Measurements from ENCODE around the gene EXT2. TPM values are rescaled to one million over a fixed set of nuclear protein-coding genes. Genes with fewer than 3 reads are reported as not detected.

The EXT2 gene
- total and polyA plus RNA-seq, 2 of the 13 experiments (the other 11 are each of a cell fraction or from before 2014, with no cell fraction given): 61.5 to 68.7 TPM

DNA sequence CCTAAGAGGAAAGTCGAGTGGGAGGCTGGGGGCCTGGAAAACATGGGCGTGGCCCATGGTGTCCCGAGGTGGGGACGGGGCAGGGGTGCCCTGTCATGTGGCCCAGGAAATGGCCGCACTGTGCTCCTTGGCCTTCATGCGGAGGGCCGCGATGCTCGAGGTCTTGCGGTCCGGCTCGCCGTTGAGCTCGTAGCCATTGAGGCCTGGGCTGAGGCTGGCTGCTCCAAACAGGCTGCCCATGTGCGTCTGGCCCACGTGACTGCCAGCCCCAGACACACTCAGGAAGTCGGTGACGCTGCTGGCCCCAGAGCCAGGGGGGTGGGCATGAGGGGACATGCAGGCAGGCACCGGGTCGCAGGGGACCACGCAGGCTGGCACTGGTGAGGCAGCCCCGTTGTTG lies 169.3 kb downstream of the EXT2 start:
- Histone ChIP-seq H3K9me3 (ENCODE audit: low read length) (no peaks in the 10 kb centered on the region), H3K9ac (ENCODE audit: insufficient read depth, low read depth, low read length) (no peak overlapping the region), H3K4me2 (ENCODE audit: low read depth, low read length) (no peak overlapping the region), H3K27ac (ENCODE audit: extremely low read length, insufficient read depth, low read length) (no peak overlapping the region), H3K36me3 (replicated peaks in 1 of 2; ENCODE audit: control insufficient read depth in 1 of 2, insufficient read depth in 2 of 2, low read length in 2 of 2) (no peaks in the 10 kb centered on the region), H4K20me1 (ENCODE audit: insufficient read depth, low read length) (no peaks in the 10 kb centered on the region), H3K27me3 (ENCODE audit: control insufficient read depth in 1 of 2, insufficient read depth in 2 of 2, low read length in 2 of 2) (peaks cover 1 to 4% of the 10 kb centered on the region in 2 experiments; a peak in 3 of 5 replicates), H3K4me3 (replicated peaks in 1 of 3; ENCODE audit: insufficient read depth in 1 of 3, low read depth in 2 of 3, low read length in 3 of 3) (no peak overlapping the region), H3K79me2 (ENCODE audit: insufficient read depth, low read length) (no peaks in the 10 kb centered on the region), H3K4me1 (ENCODE audit: insufficient read depth, low read length) (peaks cover 19% of the 10 kb centered on the region), H2AFZ (ENCODE audit: low read length) (no peak overlapping the region)
- no TSS peak for BruUV-seq (replicated peaks)
- in situ Hi-C loops (cut with HindIII; ENCODE audit: extremely low pct_ligation_motif_present, low pct_unique_long_range_greater_than_20kb): no loop called here
- CTCF ChIA-PET (ENCODE audit: low intra/inter-chr PET ratio, low total read pairs): no interaction called here
- intact Hi-C loops (cut with micrococcal nuclease; ENCODE audit: unreplicated experiment): no loop called here
- DNase-seq (ENCODE audit: low spot score): no peak
- 56% methylated on average over 6 of the region's 22 CpGs for WGBS (ENCODE audit: low lambda C conversion rate)
- TF ChIP-seq MAFF (IDR thresholded peaks at IDR 0.05; ENCODE audit: low read depth, low read length) (no peak), ZMAT3 (CRISPR knock-in tag; conservative IDR thresholded peaks at IDR 0.05) (no peak), ZC3H4 (CRISPR knock-in tag; IDR thresholded peaks at IDR 0.05; ENCODE audit: borderline replicate concordance) (no peak), NCOA2 (CRISPR knock-in tag; IDR thresholded peaks at IDR 0.05) (no peak), CEBPG (CRISPR knock-in tag; IDR thresholded peaks at IDR 0.05) (no peak), DNMT1 (CRISPR knock-in tag; IDR thresholded peaks at IDR 0.05) (no peak), ZNF619 (CRISPR knock-in tag; IDR thresholded peaks at IDR 0.05) (no peak), ZBTB7B (CRISPR knock-in tag; IDR thresholded peaks at IDR 0.05) (no peak), SOX13 (IDR thresholded peaks at IDR 0.05) (no peak), SOX13 (CRISPR knock-in tag; conservative IDR thresholded peaks at IDR 0.05 in 1 of 2, IDR thresholded peaks at IDR 0.05 in 1 of 2) (no peak), NR3C1 (CRISPR knock-in tag; IDR thresholded peaks at IDR 0.05) (no peak)
- TF ChIP-seq, protein P1, sequence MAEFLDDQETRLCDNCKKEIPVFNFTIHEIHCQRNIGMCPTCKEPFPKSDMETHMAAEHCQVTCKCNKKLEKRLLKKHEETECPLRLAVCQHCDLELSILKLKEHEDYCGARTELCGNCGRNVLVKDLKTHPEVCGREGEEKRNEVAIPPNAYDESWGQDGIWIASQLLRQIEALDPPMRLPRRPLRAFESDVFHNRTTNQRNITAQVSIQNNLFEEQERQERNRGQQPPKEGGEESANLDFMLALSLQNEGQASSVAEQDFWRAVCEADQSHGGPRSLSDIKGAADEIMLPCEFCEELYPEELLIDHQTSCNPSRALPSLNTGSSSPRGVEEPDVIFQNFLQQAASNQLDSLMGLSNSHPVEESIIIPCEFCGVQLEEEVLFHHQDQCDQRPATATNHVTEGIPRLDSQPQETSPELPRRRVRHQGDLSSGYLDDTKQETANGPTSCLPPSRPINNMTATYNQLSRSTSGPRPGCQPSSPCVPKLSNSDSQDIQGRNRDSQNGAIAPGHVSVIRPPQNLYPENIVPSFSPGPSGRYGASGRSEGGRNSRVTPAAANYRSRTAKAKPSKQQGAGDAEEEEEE (CRISPR knock-in tag; IDR thresholded peaks at IDR 0.05; ENCODE audit: borderline replicate concordance): no peak
- TF ChIP-seq, protein P2, sequence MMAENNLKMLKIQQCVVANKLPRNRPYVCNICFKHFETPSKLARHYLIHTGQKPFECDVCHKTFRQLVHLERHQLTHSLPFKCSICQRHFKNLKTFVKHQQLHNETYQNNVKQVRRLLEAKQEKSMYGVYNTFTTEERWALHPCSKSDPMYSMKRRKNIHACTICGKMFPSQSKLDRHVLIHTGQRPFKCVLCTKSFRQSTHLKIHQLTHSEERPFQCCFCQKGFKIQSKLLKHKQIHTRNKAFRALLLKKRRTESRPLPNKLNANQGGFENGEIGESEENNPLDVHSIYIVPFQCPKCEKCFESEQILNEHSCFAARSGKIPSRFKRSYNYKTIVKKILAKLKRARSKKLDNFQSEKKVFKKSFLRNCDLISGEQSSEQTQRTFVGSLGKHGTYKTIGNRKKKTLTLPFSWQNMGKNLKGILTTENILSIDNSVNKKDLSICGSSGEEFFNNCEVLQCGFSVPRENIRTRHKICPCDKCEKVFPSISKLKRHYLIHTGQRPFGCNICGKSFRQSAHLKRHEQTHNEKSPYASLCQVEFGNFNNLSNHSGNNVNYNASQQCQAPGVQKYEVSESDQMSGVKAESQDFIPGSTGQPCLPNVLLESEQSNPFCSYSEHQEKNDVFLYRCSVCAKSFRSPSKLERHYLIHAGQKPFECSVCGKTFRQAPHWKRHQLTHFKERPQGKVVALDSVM (CRISPR knock-in tag; IDR thresholded peaks at IDR 0.05): no peak
- POLR2A ChIA-PET: no interaction called here
- no peak for FAIRE-seq
- no peak for ATAC-seq
